IMR-90 (cell line): ENCODE results near the gene AGPS.
"Not testable (repeated sequence)": the region's sequence is repeated elsewhere in the genome, so short reads cannot be mapped to it uniquely, and the experiment has no call there.

Experiments
- POLR2A ChIP-seq: IDR thresholded peaks from 2 replicates; pipeline ENCODE4 v1.6.1; 2012; ENCODE audit warnings: mild to moderate bottlenecking, low read depth, low read length
- RFX5 ChIP-seq: IDR thresholded peaks from 2 replicates; pipeline ENCODE4 v1.8.0; 2012; ENCODE audit warnings: low read depth, mild to moderate bottlenecking, low read length, moderate library complexity
- TF ChIP-seq, protein P1 (sequence below): conservative IDR thresholded peaks from 2 replicates; pipeline ENCODE4 v1.5.1; 2012; ENCODE audit warnings: mild to moderate bottlenecking, low read depth, low read length, improper control_type of control experiment
- TF ChIP-seq, protein P2 (sequence below): fragments of 150-350 bp; IDR thresholded peaks from 2 replicates; pipeline ENCODE4 v1.6.1; 2016; ENCODE audit warnings: low read depth, mild to moderate bottlenecking, low read length, moderate library complexity, borderline replicate concordance
- TF ChIP-seq, protein P3 (sequence below): fragments of 150-350 bp; IDR thresholded peaks from 2 replicates; pipeline ENCODE4 v1.6.1; 2017; ENCODE audit warnings: mild to moderate bottlenecking, antibody characterized with exemption, low read length, low read depth

DNA sequence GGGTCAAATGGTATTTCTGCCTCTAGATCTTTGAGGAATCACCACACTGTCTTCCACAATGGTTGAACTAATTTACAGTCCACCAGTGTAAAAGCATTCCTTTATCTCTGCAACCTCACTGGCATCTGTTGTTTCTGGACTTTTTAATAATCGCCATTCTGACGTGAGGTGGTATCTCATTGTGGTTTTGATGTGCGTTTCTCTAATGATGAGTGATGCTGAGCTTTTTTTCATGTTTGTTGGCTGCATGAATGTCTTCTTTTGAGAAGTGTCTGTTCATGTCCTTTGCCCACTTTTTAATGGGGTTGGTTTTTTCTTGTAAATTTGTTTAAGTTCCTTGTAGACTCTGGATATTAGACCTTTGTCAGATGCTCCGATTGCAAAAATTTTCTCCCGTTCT is 32.0 kb downstream of the AGPS start:
- TF ChIP-seq, protein P1, sequence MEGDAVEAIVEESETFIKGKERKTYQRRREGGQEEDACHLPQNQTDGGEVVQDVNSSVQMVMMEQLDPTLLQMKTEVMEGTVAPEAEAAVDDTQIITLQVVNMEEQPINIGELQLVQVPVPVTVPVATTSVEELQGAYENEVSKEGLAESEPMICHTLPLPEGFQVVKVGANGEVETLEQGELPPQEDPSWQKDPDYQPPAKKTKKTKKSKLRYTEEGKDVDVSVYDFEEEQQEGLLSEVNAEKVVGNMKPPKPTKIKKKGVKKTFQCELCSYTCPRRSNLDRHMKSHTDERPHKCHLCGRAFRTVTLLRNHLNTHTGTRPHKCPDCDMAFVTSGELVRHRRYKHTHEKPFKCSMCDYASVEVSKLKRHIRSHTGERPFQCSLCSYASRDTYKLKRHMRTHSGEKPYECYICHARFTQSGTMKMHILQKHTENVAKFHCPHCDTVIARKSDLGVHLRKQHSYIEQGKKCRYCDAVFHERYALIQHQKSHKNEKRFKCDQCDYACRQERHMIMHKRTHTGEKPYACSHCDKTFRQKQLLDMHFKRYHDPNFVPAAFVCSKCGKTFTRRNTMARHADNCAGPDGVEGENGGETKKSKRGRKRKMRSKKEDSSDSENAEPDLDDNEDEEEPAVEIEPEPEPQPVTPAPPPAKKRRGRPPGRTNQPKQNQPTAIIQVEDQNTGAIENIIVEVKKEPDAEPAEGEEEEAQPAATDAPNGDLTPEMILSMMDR = not testable (repeated sequence)
- not testable (repeated sequence) for TF ChIP-seq RFX5, POLR2A
- TF ChIP-seq, protein P2, sequence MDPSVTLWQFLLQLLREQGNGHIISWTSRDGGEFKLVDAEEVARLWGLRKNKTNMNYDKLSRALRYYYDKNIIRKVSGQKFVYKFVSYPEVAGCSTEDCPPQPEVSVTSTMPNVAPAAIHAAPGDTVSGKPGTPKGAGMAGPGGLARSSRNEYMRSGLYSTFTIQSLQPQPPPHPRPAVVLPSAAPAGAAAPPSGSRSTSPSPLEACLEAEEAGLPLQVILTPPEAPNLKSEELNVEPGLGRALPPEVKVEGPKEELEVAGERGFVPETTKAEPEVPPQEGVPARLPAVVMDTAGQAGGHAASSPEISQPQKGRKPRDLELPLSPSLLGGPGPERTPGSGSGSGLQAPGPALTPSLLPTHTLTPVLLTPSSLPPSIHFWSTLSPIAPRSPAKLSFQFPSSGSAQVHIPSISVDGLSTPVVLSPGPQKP = not testable (repeated sequence)
- TF ChIP-seq, protein P3, sequence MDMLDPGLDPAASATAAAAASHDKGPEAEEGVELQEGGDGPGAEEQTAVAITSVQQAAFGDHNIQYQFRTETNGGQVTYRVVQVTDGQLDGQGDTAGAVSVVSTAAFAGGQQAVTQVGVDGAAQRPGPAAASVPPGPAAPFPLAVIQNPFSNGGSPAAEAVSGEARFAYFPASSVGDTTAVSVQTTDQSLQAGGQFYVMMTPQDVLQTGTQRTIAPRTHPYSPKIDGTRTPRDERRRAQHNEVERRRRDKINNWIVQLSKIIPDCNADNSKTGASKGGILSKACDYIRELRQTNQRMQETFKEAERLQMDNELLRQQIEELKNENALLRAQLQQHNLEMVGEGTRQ = not testable (repeated sequence)
